HEK293 (cell line): ENCODE data around the gene SERTAD4.
A peak's percentile ranks its signal among the peaks of the same experiment; 100 is the strongest.
"Not testable (repeated sequence)": the region's sequence is repeated elsewhere in the genome, so short reads cannot be mapped to it uniquely, and the experiment has no call there.

Source experiments
- CTCF ChIA-PET: fragments of 350-600 bp; formaldehyde crosslinking; extraction: SDS; loops from one replicate; lab custom pipeline; 2021; ENCODE audit warnings: antibody characterized with exemption; lab: Yijun Ruan, JAX
- POLR2A ChIA-PET: fragments of 300-600 bp; formaldehyde crosslinking; extraction: SDS; loops from one replicate; lab custom pipeline; 2020; ENCODE audit warnings: antibody characterized with exemption, inconsistent platforms; lab: Yijun Ruan, JAX
- H3K27ac ChIP-seq: fragments of 200-500 bp; sonication (Bioruptor generic); 2 replicates; pipeline ENCODE4 v1.5.1; 2014; ENCODE audit warnings: low read depth, low read length, control low read depth, inconsistent platforms; ENCODE audit errors: extremely low read depth
- H3K36me3 ChIP-seq, 2 experiments: fragments of 200-500 bp in 1 of 2; sonication (Bioruptor generic) in 1 of 2; 1 replicate in 1 of 2; 2 replicates in 1 of 2; pipeline ENCODE4 v1.5.1; 2014 to 2017; ENCODE audit warnings: inconsistent platforms in 2 of 2, low read length in 2 of 2; ENCODE audit not compliant: control insufficient read depth in 2 of 2, insufficient read depth in 1 of 2
- H3K4me1 ChIP-seq: fragments of 200-500 bp; sonication (Bioruptor generic); 2 replicates; pipeline ENCODE4 v1.5.1; 2014; ENCODE audit warnings: mild to moderate bottlenecking, low read length, inconsistent platforms; ENCODE audit not compliant: control insufficient read depth, insufficient read depth
- H3K4me3 ChIP-seq: 2 replicates; pipeline ENCODE4 v1.5.1; 2011; ENCODE audit warnings: low read depth, mild to moderate bottlenecking, control low read depth, low read length, moderate library complexity
- H3K9me3 ChIP-seq: fragments of 200-500 bp; sonication (Bioruptor generic); 2 replicates; pipeline ENCODE4 v1.5.1; 2014; ENCODE audit warnings: low read depth, low read length, inconsistent platforms; ENCODE audit not compliant: control insufficient read depth, insufficient read depth
- AEBP2 ChIP-seq: fragments of 450-650 bp; formaldehyde crosslinking; IDR thresholded peaks from 2 replicates; pipeline ENCODE4 v1.5.1; 2016; ENCODE audit warnings: missing biosample characterization, missing genetic modification characterization, borderline replicate concordance
- CTCF ChIP-seq: fragments of 450-650 bp; formaldehyde crosslinking; IDR thresholded peaks from 2 replicates; pipeline ENCODE4 v1.5.1; 2016; ENCODE audit warnings: missing biosample characterization, missing genetic modification characterization
- MZF1 ChIP-seq: fragments of 450-650 bp; formaldehyde crosslinking; IDR thresholded peaks from 2 replicates; pipeline ENCODE4 v1.5.1; 2017; ENCODE audit warnings: missing biosample characterization, missing genetic modification characterization, borderline replicate concordance
- OSR2 ChIP-seq: fragments of 450-650 bp; formaldehyde crosslinking; IDR thresholded peaks from 2 replicates; pipeline ENCODE4 v1.5.1; 2016; ENCODE audit warnings: missing biosample characterization, missing genetic modification characterization
- PRDM1 ChIP-seq: fragments of 450-650 bp; formaldehyde crosslinking; IDR thresholded peaks from 2 replicates; pipeline ENCODE4; 2016; ENCODE audit warnings: missing biosample characterization, missing genetic modification characterization
- SP7 ChIP-seq: fragments of 450-650 bp; formaldehyde crosslinking; IDR thresholded peaks from 2 replicates; pipeline ENCODE4 v1.5.1; 2016; ENCODE audit warnings: missing biosample characterization, missing genetic modification characterization
- ZBTB17 ChIP-seq: fragments of 450-650 bp; formaldehyde crosslinking; IDR thresholded peaks from 2 replicates; pipeline ENCODE4 v1.5.1; 2016; ENCODE audit warnings: missing biosample characterization, missing genetic modification characterization
- ZBTB26 ChIP-seq: fragments of 450-650 bp; formaldehyde crosslinking; optimal IDR thresholded peaks from 2 replicates; pipeline ENCODE3; 2016; ENCODE audit warnings: missing biosample characterization, mild to moderate bottlenecking, missing genetic modification characterization
- ZNF10 ChIP-seq: fragments of 450-650 bp; formaldehyde crosslinking; IDR thresholded peaks from 2 replicates; pipeline ENCODE4 v1.5.1; 2017; ENCODE audit warnings: missing biosample characterization, missing genetic modification characterization
- ZNF146 ChIP-seq: fragments of 450-650 bp; formaldehyde crosslinking; IDR thresholded peaks from 2 replicates; pipeline ENCODE4 v1.5.1; 2016; ENCODE audit warnings: missing biosample characterization, missing genetic modification characterization
- ZNF223 ChIP-seq: fragments of 450-650 bp; formaldehyde crosslinking; IDR thresholded peaks from 2 replicates; pipeline ENCODE4 v1.5.1; 2016; ENCODE audit warnings: missing biosample characterization, missing genetic modification characterization
- ZNF248 ChIP-seq: fragments of 450-650 bp; formaldehyde crosslinking; IDR thresholded peaks from 2 replicates; pipeline ENCODE4 v1.5.1; 2017; ENCODE audit warnings: missing biosample characterization, missing genetic modification characterization
- ZNF37A ChIP-seq: fragments of 450-650 bp; IDR thresholded peaks from 2 replicates; pipeline ENCODE4 v1.5.1; 2018; ENCODE audit warnings: missing biosample characterization, missing genetic modification characterization
- ZNF621 ChIP-seq: fragments of 450-650 bp; formaldehyde crosslinking; IDR thresholded peaks from 2 replicates; pipeline ENCODE4 v1.5.1; 2017; ENCODE audit warnings: missing biosample characterization, missing genetic modification characterization
- ZNF707 ChIP-seq: fragments of 450-650 bp; formaldehyde crosslinking; IDR thresholded peaks from 2 replicates; pipeline ENCODE4 v1.5.1; 2016; ENCODE audit warnings: missing biosample characterization, missing genetic modification characterization
- ZNF747 ChIP-seq: fragments of 450-650 bp; formaldehyde crosslinking; IDR thresholded peaks from 2 replicates; pipeline ENCODE4 v1.5.1; 2016; ENCODE audit warnings: missing biosample characterization, missing genetic modification characterization
- ZSCAN23 ChIP-seq: fragments of 450-650 bp; formaldehyde crosslinking; IDR thresholded peaks from 2 replicates; pipeline ENCODE4 v1.5.1; 2016; ENCODE audit warnings: missing biosample characterization, missing genetic modification characterization
- TF ChIP-seq, protein P1 (sequence below): fragments of 450-650 bp; formaldehyde crosslinking; IDR thresholded peaks from 2 replicates; pipeline ENCODE4 v1.5.1; 2017; ENCODE audit warnings: missing biosample characterization, missing genetic modification characterization
- TF ChIP-seq, protein P2 (sequence below): fragments of 450-650 bp; formaldehyde crosslinking; IDR thresholded peaks from 2 replicates; pipeline ENCODE4 v1.5.1; 2016; ENCODE audit warnings: missing biosample characterization, missing genetic modification characterization
- TF ChIP-seq, protein P3 (sequence below): fragments of 450-650 bp; formaldehyde crosslinking; IDR thresholded peaks from 2 replicates; pipeline ENCODE4; 2016; ENCODE audit warnings: missing biosample characterization, missing genetic modification characterization

SERTAD4 gene

DNA sequence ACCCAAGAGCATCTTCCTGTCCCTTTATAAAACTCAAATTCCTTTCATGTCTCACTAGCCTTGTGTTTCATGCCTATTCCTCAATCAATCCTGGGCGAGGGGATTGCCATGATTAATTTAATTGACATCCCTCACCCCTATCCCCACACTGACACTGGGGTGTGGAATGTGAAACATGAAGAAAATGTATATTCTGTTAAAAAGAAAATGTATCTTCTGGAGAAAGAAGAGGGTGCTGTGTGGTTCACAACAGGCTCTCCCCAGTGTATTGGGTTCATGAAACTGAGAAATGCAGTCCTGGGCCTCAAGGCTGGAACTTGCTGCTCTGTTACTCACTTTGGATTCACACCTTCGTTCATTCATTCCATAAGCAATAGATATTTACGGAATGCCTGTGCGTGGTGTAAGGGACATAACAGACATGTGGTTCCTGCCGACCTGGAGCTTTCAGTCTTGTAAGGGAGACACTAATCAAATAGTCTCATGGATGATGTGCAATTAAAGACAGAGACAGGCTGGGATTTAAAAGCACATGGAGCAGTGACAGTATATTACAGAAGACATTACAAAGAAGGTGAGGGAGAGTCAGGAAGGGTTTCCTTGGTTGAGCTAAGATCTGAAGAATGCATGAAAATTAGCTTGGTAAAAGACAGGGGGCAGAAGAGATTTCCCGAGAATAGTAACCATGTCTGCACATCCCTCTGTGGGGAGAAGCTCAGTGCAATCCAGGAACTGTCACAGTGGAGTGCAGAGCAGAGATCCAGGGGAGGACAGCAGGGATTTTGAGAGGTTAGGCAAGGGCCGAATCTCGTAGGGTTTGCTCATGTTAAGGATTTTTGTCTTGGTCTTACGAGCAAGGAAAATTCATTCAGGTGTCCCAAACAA, 32.1 kb downstream of the SERTAD4 start:
- H3K27ac ChIP-seq, result no peak overlapping the region
- H3K4me3 ChIP-seq, result no peak overlapping the region
- TF ChIP-seq, protein P1, sequence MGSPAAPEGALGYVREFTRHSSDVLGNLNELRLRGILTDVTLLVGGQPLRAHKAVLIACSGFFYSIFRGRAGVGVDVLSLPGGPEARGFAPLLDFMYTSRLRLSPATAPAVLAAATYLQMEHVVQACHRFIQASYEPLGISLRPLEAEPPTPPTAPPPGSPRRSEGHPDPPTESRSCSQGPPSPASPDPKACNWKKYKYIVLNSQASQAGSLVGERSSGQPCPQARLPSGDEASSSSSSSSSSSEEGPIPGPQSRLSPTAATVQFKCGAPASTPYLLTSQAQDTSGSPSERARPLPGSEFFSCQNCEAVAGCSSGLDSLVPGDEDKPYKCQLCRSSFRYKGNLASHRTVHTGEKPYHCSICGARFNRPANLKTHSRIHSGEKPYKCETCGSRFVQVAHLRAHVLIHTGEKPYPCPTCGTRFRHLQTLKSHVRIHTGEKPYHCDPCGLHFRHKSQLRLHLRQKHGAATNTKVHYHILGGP (tag by site-specific recombination), result peak; percentile 58
- TF ChIP-seq ZNF747 (tag by site-specific recombination), result no peak
- TF ChIP-seq MZF1 (tag by site-specific recombination), result 0 out of 2 replicates have a peak, but pooled peaks have one; percentile 30
- TF ChIP-seq ZBTB26, result no peak
- no peak for TF ChIP-seq ZNF37A (tag by site-specific recombination)
- TF ChIP-seq ZSCAN23, result no peak
- TF ChIP-seq CTCF (tag by site-specific recombination), result 0 out of 2 replicates have a peak, but pooled peaks have one; percentile 51
- TF ChIP-seq ZNF10, result no peak
- no peak for TF ChIP-seq SP7 (tag by site-specific recombination)
- TF ChIP-seq ZNF248, result no peak
- TF ChIP-seq, protein P2, sequence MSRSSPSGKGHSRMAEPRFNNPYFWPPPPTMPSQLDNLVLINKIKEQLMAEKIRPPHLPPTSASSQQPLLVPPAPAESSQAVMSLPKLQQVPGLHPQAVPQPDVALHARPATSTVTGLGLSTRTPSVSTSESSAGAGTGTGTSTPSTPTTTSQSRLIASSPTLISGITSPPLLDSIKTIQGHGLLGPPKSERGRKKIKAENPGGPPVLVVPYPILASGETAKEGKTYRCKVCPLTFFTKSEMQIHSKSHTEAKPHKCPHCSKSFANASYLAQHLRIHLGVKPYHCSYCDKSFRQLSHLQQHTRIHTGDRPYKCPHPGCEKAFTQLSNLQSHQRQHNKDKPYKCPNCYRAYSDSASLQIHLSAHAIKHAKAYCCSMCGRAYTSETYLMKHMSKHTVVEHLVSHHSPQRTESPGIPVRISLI (tag by site-specific recombination), result no peak
- peak; percentile 84 for TF ChIP-seq ZBTB17
- CTCF ChIA-PET, result interaction anchor here (0.5 to 3.9 kb wide), 26 partner anchors 9 to 1735 kb away, joined by 3 to 43 read pairs (median 4); no protein-coding TSS in a partner anchor
- peaks cover 16% of the 10 kb centered on the region for H3K4me1 ChIP-seq
- no peaks in the 10 kb centered on the region for H3K9me3 ChIP-seq
- POLR2A ChIA-PET, result interaction anchor here (0.7 to 1.5 kb wide), 6 partner anchors 11 to 49 kb away, joined by 3 to 8 read pairs (median 4); no protein-coding TSS in a partner anchor
- H3K36me3 ChIP-seq, result no peaks in the 10 kb centered on the region

- ChIA-PET CTCF (interaction anchor here (0.5 to 3.9 kb wide), 26 partner anchors 8 to 1735 kb away, joined by 3 to 43 read pairs (median 4); no protein-coding TSS in a partner anchor), POLR2A (interaction anchor here (0.7 to 1.5 kb wide), 6 partner anchors 12 to 49 kb away, joined by 3 to 8 read pairs (median 4); no protein-coding TSS in a partner anchor)
- H3K27ac ChIP-seq, H3K36me3 ChIP-seq, H3K9me3 ChIP-seq, H3K4me3 ChIP-seq: not testable (repeated sequence)
- peaks cover 16% of the 10 kb centered on the region for H3K4me1 ChIP-seq
Measured at GRCh38 chr1:210265392-210265955, 32.9 kb downstream of the SERTAD4 start.

GRCh38 chr1:210269981-210270380, 37.4 kb downstream of the SERTAD4 start:
- H3K9me3 ChIP-seq, result no peaks in the 10 kb centered on the region
- H3K4me3 ChIP-seq, result no peak overlapping the region
- H3K27ac ChIP-seq, result no peak overlapping the region
- ChIA-PET POLR2A (no interaction called here), CTCF (interaction anchor here (0.7 to 1.1 kb wide), 3 partner anchors 41 to 1066 kb away, joined by 3 read pairs; no protein-coding TSS in a partner anchor)
- no peaks in the 10 kb centered on the region for H3K36me3 ChIP-seq
- H3K4me1 ChIP-seq, result peaks cover 15% of the 10 kb centered on the region; the same call in 1 of the 2 replicates
- TF ChIP-seq, protein P3, sequence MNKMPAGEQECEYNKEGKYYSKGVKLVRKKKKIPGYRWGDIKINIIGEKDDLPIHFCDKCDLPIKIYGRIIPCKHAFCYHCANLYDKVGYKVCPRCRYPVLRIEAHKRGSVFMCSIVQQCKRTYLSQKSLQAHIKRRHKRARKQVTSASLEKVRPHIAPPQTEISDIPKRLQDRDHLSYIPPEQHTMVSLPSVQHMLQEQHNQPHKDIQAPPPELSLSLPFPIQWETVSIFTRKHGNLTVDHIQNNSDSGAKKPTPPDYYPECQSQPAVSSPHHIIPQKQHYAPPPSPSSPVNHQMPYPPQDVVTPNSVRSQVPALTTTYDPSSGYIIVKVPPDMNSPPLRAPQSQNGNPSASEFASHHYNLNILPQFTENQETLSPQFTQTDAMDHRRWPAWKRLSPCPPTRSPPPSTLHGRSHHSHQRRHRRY, result no peak
- no peak for TF ChIP-seq AEBP2 (tag by site-specific recombination)
- TF ChIP-seq OSR2, result no peak
- TF ChIP-seq ZBTB17, result no peak
- no peak for TF ChIP-seq ZNF707 (tag by site-specific recombination)
- no peak for TF ChIP-seq ZNF223 (tag by site-specific recombination)
- no peak for TF ChIP-seq ZNF146 (tag by site-specific recombination)
- TF ChIP-seq PRDM1 (tag by site-specific recombination), result no peak
- no peak for TF ChIP-seq ZNF621 (tag by site-specific recombination)
